HEK293 (cell line): ENCODE results near the gene WASF3.

Source experiments
- CTCF ChIA-PET: fragments of 350-600 bp; formaldehyde crosslinking; extraction: SDS; loops from one replicate; lab custom pipeline; 2021; ENCODE audit warnings: antibody characterized with exemption; lab: Yijun Ruan, JAX
- POLR2A ChIA-PET: fragments of 300-600 bp; formaldehyde crosslinking; extraction: SDS; loops from one replicate; lab custom pipeline; 2020; ENCODE audit warnings: antibody characterized with exemption, inconsistent platforms; lab: Yijun Ruan, JAX
- H3K27ac ChIP-seq: fragments of 200-500 bp; sonication (Bioruptor generic); 2 replicates; pipeline ENCODE4 v1.5.1; 2014; ENCODE audit warnings: low read depth, low read length, control low read depth, inconsistent platforms; ENCODE audit errors: extremely low read depth
- H3K36me3 ChIP-seq, 2 experiments: fragments of 200-500 bp in 1 of 2; sonication (Bioruptor generic) in 1 of 2; 1 replicate in 1 of 2; 2 replicates in 1 of 2; pipeline ENCODE4 v1.5.1; 2014 to 2017; ENCODE audit warnings: inconsistent platforms in 2 of 2, low read length in 2 of 2; ENCODE audit not compliant: control insufficient read depth in 2 of 2, insufficient read depth in 1 of 2
- H3K4me1 ChIP-seq: fragments of 200-500 bp; sonication (Bioruptor generic); 2 replicates; pipeline ENCODE4 v1.5.1; 2014; ENCODE audit warnings: mild to moderate bottlenecking, low read length, inconsistent platforms; ENCODE audit not compliant: control insufficient read depth, insufficient read depth
- H3K4me3 ChIP-seq: 2 replicates; pipeline ENCODE4 v1.5.1; 2011; ENCODE audit warnings: low read depth, mild to moderate bottlenecking, control low read depth, low read length, moderate library complexity
- H3K9me3 ChIP-seq: fragments of 200-500 bp; sonication (Bioruptor generic); 2 replicates; pipeline ENCODE4 v1.5.1; 2014; ENCODE audit warnings: low read depth, low read length, inconsistent platforms; ENCODE audit not compliant: control insufficient read depth, insufficient read depth
- BCL11B ChIP-seq: fragments of 450-650 bp; formaldehyde crosslinking; IDR thresholded peaks from 2 replicates; pipeline ENCODE4 v1.5.1; 2016; ENCODE audit warnings: low read depth, missing biosample characterization, missing genetic modification characterization
- GLI4 ChIP-seq: fragments of 450-650 bp; formaldehyde crosslinking; IDR thresholded peaks from 2 replicates; pipeline ENCODE4 v1.5.1; 2016; ENCODE audit warnings: missing biosample characterization, missing genetic modification characterization
- KLF16 ChIP-seq: fragments of 450-650 bp; formaldehyde crosslinking; IDR thresholded peaks from 2 replicates; pipeline ENCODE4 v1.5.1; 2017; ENCODE audit warnings: missing biosample characterization, missing genetic modification characterization
- KLF7 ChIP-seq: fragments of 450-650 bp; formaldehyde crosslinking; IDR thresholded peaks from 2 replicates; pipeline ENCODE4 v1.5.1; 2016; ENCODE audit warnings: missing biosample characterization, missing genetic modification characterization, borderline replicate concordance
- KLF9 ChIP-seq: fragments of 450-650 bp; formaldehyde crosslinking; IDR thresholded peaks from 2 replicates; pipeline ENCODE4 v1.5.1; 2016; ENCODE audit warnings: missing biosample characterization, missing genetic modification characterization, low read depth
- OSR2 ChIP-seq: fragments of 450-650 bp; formaldehyde crosslinking; IDR thresholded peaks from 2 replicates; pipeline ENCODE4 v1.5.1; 2016; ENCODE audit warnings: missing biosample characterization, missing genetic modification characterization
- TSHZ1 ChIP-seq: fragments of 450-650 bp; formaldehyde crosslinking; IDR thresholded peaks from 2 replicates; pipeline ENCODE4 v1.5.1; 2016; ENCODE audit warnings: missing biosample characterization, missing genetic modification characterization, borderline replicate concordance
- ZBTB21 ChIP-seq: fragments of 450-650 bp; formaldehyde crosslinking; IDR thresholded peaks from 2 replicates; pipeline ENCODE4 v1.5.1; 2017; ENCODE audit warnings: missing biosample characterization, missing genetic modification characterization
- ZBTB48 ChIP-seq: fragments of 450-650 bp; formaldehyde crosslinking; IDR thresholded peaks from 2 replicates; pipeline ENCODE4 v1.5.1; 2016; ENCODE audit warnings: missing biosample characterization, missing genetic modification characterization
- ZNF148 ChIP-seq: fragments of 450-650 bp; formaldehyde crosslinking; IDR thresholded peaks from 2 replicates; pipeline ENCODE4 v1.5.0; 2017; ENCODE audit warnings: missing biosample characterization, missing genetic modification characterization, borderline replicate concordance
- ZNF175 ChIP-seq: fragments of 450-650 bp; formaldehyde crosslinking; IDR thresholded peaks from 2 replicates; pipeline ENCODE4 v1.5.1; 2016; ENCODE audit warnings: missing biosample characterization, missing genetic modification characterization
- ZNF239 ChIP-seq: fragments of 450-650 bp; formaldehyde crosslinking; IDR thresholded peaks from 2 replicates; pipeline ENCODE4 v1.5.1; 2016; ENCODE audit warnings: missing biosample characterization, missing genetic modification characterization
- ZNF24 ChIP-seq: fragments of 450-650 bp; formaldehyde crosslinking; IDR thresholded peaks from 2 replicates; pipeline ENCODE4 v1.5.1; 2016; ENCODE audit warnings: missing biosample characterization, missing genetic modification characterization
- ZNF274 ChIP-seq, 2 experiments: fragments of 200-500 bp in 1 of 2; fragments of 450-650 bp in 1 of 2; sonication (Bioruptor generic) in 1 of 2; formaldehyde crosslinking in 1 of 2; IDR thresholded peaks; 2 replicates each; pipeline versions ENCODE4 v1.5.1 to v1.6.1; 2014 to 2016; ENCODE audit warnings: borderline replicate concordance in 1 of 2, inconsistent platforms in 1 of 2, low read length in 1 of 2, missing biosample characterization in 1 of 2, missing genetic modification characterization in 1 of 2
- ZNF354C ChIP-seq: fragments of 450-650 bp; formaldehyde crosslinking; IDR thresholded peaks from 2 replicates; pipeline ENCODE4 v1.5.1; 2016; ENCODE audit warnings: missing biosample characterization, missing genetic modification characterization, low read depth, borderline replicate concordance
- ZNF426 ChIP-seq: fragments of 450-650 bp; formaldehyde crosslinking; IDR thresholded peaks from 2 replicates; pipeline ENCODE4 v1.5.1; 2017; ENCODE audit warnings: missing biosample characterization, missing genetic modification characterization, mild to moderate bottlenecking, inconsistent platforms, moderate library complexity
- ZNF48 ChIP-seq: fragments of 450-650 bp; formaldehyde crosslinking; IDR thresholded peaks from 2 replicates; pipeline ENCODE4 v1.5.1; 2016; ENCODE audit warnings: missing biosample characterization, missing genetic modification characterization
- ZNF521 ChIP-seq: fragments of 450-650 bp; formaldehyde crosslinking; IDR thresholded peaks from 2 replicates; pipeline ENCODE4 v1.5.1; 2017; ENCODE audit warnings: missing biosample characterization, mild to moderate bottlenecking, missing genetic modification characterization
- ZNF530 ChIP-seq: fragments of 450-650 bp; formaldehyde crosslinking; IDR thresholded peaks from 2 replicates; pipeline ENCODE4 v1.5.1; 2016; ENCODE audit warnings: low read depth, missing biosample characterization, missing genetic modification characterization
- ZNF544 ChIP-seq: fragments of 450-650 bp; formaldehyde crosslinking; IDR thresholded peaks from 2 replicates; pipeline ENCODE4 v1.5.0; 2017; ENCODE audit warnings: missing biosample characterization, missing genetic modification characterization
- ZNF561 ChIP-seq: fragments of 450-650 bp; IDR thresholded peaks from 2 replicates; pipeline ENCODE4 v1.5.1; 2018; ENCODE audit warnings: missing biosample characterization, missing genetic modification characterization, borderline replicate concordance
- ZNF580 ChIP-seq: fragments of 450-650 bp; formaldehyde crosslinking; IDR thresholded peaks from 2 replicates; pipeline ENCODE4 v1.5.1; 2016; ENCODE audit warnings: missing biosample characterization, missing genetic modification characterization
- ZNF623 ChIP-seq: fragments of 450-650 bp; formaldehyde crosslinking; IDR thresholded peaks from 2 replicates; pipeline ENCODE4 v1.5.1; 2016; ENCODE audit warnings: missing biosample characterization, missing genetic modification characterization
- ZNF777 ChIP-seq: fragments of 450-650 bp; formaldehyde crosslinking; IDR thresholded peaks from 2 replicates; pipeline ENCODE4 v1.5.1; 2017; ENCODE audit warnings: missing biosample characterization, missing genetic modification characterization, borderline replicate concordance

Gene WASF3

GRCh38 chr13:26619358-26619757 is 61.9 kb downstream of the WASF3 start:
- no peaks in the 10 kb centered on the region for H3K4me1 ChIP-seq
- no peaks in the 10 kb centered on the region for H3K9me3 ChIP-seq
- peaks cover 0 to 14% of the 10 kb centered on the region in 2 experiments; a peak in 1 of 3 replicates for H3K36me3 ChIP-seq
- POLR2A ChIA-PET = no interaction called here
- TF ChIP-seq TSHZ1 (tag by site-specific recombination) = no peak
- no peak for TF ChIP-seq ZNF521 (tag by site-specific recombination)
- no peak for TF ChIP-seq ZNF544
- TF ChIP-seq KLF7 (tag by site-specific recombination) = no peak
- TF ChIP-seq ZNF239 (tag by site-specific recombination) = no peak
- no peak for TF ChIP-seq ZNF561
- TF ChIP-seq ZNF426 (tag by site-specific recombination) = no peak
- TF ChIP-seq ZNF148 (tag by site-specific recombination) = no peak
- no peak for TF ChIP-seq BCL11B
- TF ChIP-seq ZBTB48 (tag by site-specific recombination) = no peak
- TF ChIP-seq ZNF623 = no peak
- TF ChIP-seq ZNF580 (tag by site-specific recombination) = no peak
- TF ChIP-seq GLI4 (tag by site-specific recombination) = no peak
- TF ChIP-seq ZNF274 (IDR thresholded peaks at IDR 0.05; ENCODE audit: low read length) = no peak
- TF ChIP-seq ZNF274 (tag by site-specific recombination; IDR thresholded peaks at IDR 0.05; ENCODE audit: borderline replicate concordance) = no peak
- no peak for TF ChIP-seq ZNF24 (tag by site-specific recombination)
- H3K4me3 ChIP-seq = no peak overlapping the region
- no peak overlapping the region for H3K27ac ChIP-seq
- CTCF ChIA-PET = interaction anchor here (0.5 to 0.7 kb wide), 2 partner anchors 79 to 278 kb away, joined by 3 read pairs; no protein-coding TSS in a partner anchor

- H3K27ac ChIP-seq = no peak overlapping the region
- ChIA-PET CTCF (interaction anchor here (0.6 kb wide), 2 partner anchors 9 to 65 kb away, joined by 3 read pairs; no protein-coding TSS in a partner anchor), POLR2A (no interaction called here)
Measured at GRCh38 chr13:26621731-26622401, 64.4 kb downstream of the WASF3 start.

More at GRCh38 chr13:26621731-26622401, 64.4 kb downstream of the WASF3 start:
- no peak for TF ChIP-seq KLF16
- no peak for TF ChIP-seq ZNF530
- TF ChIP-seq ZNF354C = no peak
- TF ChIP-seq ZBTB21 (tag by site-specific recombination) = no peak
- no peak for TF ChIP-seq OSR2 (tag by site-specific recombination)
- TF ChIP-seq ZNF48 (tag by site-specific recombination) = no peak
- TF ChIP-seq ZNF777 (tag by site-specific recombination) = no peak
- no peak for TF ChIP-seq KLF9 (tag by site-specific recombination)
- TF ChIP-seq ZNF175 = no peak
- Histone ChIP-seq H3K36me3 (peaks cover 0 to 14% of the 10 kb centered on the region in 2 experiments; a peak in 1 of 3 replicates), H3K4me1 (no peaks in the 10 kb centered on the region), H3K4me3 (no peak overlapping the region), H3K9me3 (no peaks in the 10 kb centered on the region)
